ENCODE measurements around the gene TNFRSF25.

Gene TNFRSF25

GRCh38 chr1:6427441-6428390 lies 38.3 kb downstream of the TNFRSF25 start:
- FAIRE-seq (peak; percentile 77), DNase-seq (ENCODE audit: insufficient read length) (no peak)
- TF ChIP-seq POLR2A (IDR thresholded peaks at IDR 0.05; ENCODE audit: low read depth, low read length) (no peak), TAF1 (IDR thresholded peaks at IDR 0.05; ENCODE audit: borderline replicate concordance, low read depth, low read length) (no peak), POLR2AphosphoS5 (IDR thresholded peaks at IDR 0.05; ENCODE audit: low read depth, low read length) (no peak)

- no peak for FAIRE-seq
Observed at GRCh38 chr1:6426972-6427350, 39.0 kb downstream of the TNFRSF25 start.

GRCh38 chr1:6426277-6426971 lies 39.5 kb downstream of the TNFRSF25 start:
- DNase-seq (ENCODE audit: insufficient read length) (no peak), FAIRE-seq (no peak)
- TF ChIP-seq TAF1 (IDR thresholded peaks at IDR 0.05; ENCODE audit: borderline replicate concordance, low read depth, low read length): no peak
- no peak for TF ChIP-seq POLR2AphosphoS5 (IDR thresholded peaks at IDR 0.05; ENCODE audit: low read depth, low read length)
- TF ChIP-seq POLR2A (IDR thresholded peaks at IDR 0.05; ENCODE audit: low read depth, low read length): no peak

More at GRCh38 chr1:6426972-6427350, 39.0 kb downstream of the TNFRSF25 start:
- TF ChIP-seq POLR2A (IDR thresholded peaks at IDR 0.05; ENCODE audit: low read depth, low read length) (no peak), TAF1 (IDR thresholded peaks at IDR 0.05; ENCODE audit: borderline replicate concordance, low read depth, low read length) (no peak), POLR2AphosphoS5 (IDR thresholded peaks at IDR 0.05; ENCODE audit: low read depth, low read length) (no peak)
- no peak for DNase-seq (ENCODE audit: insufficient read length)

- TF ChIP-seq POLR2A (IDR thresholded peaks at IDR 0.05; ENCODE audit: low read depth, low read length) (no peak), POLR2AphosphoS5 (IDR thresholded peaks at IDR 0.05; ENCODE audit: low read depth, low read length) (no peak), TAF1 (IDR thresholded peaks at IDR 0.05; ENCODE audit: borderline replicate concordance, low read depth, low read length) (no peak)
- no peak for FAIRE-seq
- no peak for DNase-seq (ENCODE audit: insufficient read length)
Observed at GRCh38 chr1:6425658-6426057, 40.3 kb downstream of the TNFRSF25 start.

- no peak for TF ChIP-seq POLR2AphosphoS5 (IDR thresholded peaks at IDR 0.05; ENCODE audit: low read depth, low read length)
- TF ChIP-seq POLR2A (IDR thresholded peaks at IDR 0.05; ENCODE audit: low read depth, low read length): no peak
- TF ChIP-seq TAF1 (IDR thresholded peaks at IDR 0.05; ENCODE audit: borderline replicate concordance, low read depth, low read length): no peak
- FAIRE-seq: no peak
- DNase-seq (ENCODE audit: insufficient read length): no peak
Observed at GRCh38 chr1:6424619-6425593, 41.1 kb downstream of the TNFRSF25 start, which contains the start of gene ESPN. ESPN (plus strand) TSS chr1:6424776; CDS start chr1:6424956, 180 bp downstream.

DNA sequence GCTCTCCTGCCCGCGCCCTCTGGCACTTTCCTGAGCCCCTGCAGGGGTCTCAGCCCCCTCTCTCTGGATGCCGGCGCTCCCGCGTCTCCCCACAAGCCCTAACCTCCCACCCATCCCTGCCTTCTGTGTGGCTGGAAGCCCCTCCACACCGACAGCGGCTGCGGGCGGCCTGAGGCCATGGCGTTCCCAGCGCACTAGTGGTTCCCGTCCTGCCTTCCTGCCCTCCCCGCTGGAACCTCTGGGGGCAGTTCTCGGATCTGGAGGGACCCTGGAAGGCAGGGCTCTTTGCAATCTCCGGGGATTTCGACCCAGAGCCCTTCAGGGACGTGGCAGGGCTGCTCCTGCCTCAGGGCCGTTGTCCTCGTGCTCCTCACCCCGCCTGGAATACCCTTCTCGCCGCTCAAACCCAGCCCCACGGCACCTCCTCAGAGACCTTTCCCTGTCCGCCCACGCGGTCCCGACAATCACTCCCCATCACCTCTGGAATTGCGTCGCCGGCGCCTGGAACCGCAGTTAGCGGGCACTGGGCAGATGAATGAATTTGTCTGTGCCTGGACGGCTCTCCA lies 41.9 kb downstream of the TNFRSF25 start:
- no peak for TF ChIP-seq TAF1 (IDR thresholded peaks at IDR 0.05; ENCODE audit: borderline replicate concordance, low read depth, low read length)
- no peak for TF ChIP-seq POLR2AphosphoS5 (IDR thresholded peaks at IDR 0.05; ENCODE audit: low read depth, low read length)
- TF ChIP-seq POLR2A (IDR thresholded peaks at IDR 0.05; ENCODE audit: low read depth, low read length): no peak
- FAIRE-seq (no peak), DNase-seq (ENCODE audit: insufficient read length) (no peak)

DNA sequence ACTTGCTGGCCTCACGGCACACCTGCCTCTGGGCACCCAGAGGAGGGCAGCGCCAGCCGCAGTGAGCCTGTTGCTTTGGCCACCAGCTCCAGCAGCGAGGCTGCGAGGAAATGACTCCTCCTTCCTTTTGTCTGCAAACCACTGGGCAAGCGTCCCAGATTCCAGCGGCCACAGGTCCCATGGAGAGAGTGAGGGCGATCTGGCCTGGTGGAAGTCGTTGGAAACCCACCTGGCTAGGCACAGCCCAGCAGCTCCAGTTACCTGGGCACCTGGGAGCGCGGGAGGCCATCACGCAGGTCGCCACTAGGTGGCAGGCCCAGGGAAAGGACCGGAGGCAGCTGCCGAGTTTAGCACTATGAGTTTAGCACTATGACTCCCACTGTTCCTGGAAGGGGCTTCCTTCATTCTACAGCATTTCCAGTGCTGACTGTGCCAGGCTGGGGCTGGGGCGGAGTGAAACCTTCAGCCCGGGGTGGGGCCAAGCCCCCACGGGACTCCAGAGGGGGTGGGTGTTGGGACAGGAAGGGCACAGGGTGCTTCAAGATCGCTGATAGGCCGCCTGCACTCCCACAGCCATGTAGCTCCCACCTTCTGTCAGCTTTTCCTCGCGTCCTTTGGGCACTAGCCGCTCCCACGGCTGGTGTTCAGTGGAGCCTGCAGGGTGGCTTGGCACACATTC lies 42.5 kb downstream of the TNFRSF25 start:
- peak; percentile 82 for DNase-seq (ENCODE audit: insufficient read length)
- FAIRE-seq: peak; percentile 56
- no peak for TF ChIP-seq POLR2A (IDR thresholded peaks at IDR 0.05; ENCODE audit: low read depth, low read length)
- TF ChIP-seq POLR2AphosphoS5 (IDR thresholded peaks at IDR 0.05; ENCODE audit: low read depth, low read length): no peak
- no peak for TF ChIP-seq TAF1 (IDR thresholded peaks at IDR 0.05; ENCODE audit: borderline replicate concordance, low read depth, low read length)

- FAIRE-seq (no peak), DNase-seq (ENCODE audit: insufficient read length) (no peak)
- no peak for TF ChIP-seq POLR2A (IDR thresholded peaks at IDR 0.05; ENCODE audit: low read depth, low read length)
- TF ChIP-seq POLR2AphosphoS5 (IDR thresholded peaks at IDR 0.05; ENCODE audit: low read depth, low read length): no peak
- TF ChIP-seq TAF1 (IDR thresholded peaks at IDR 0.05; ENCODE audit: borderline replicate concordance, low read depth, low read length): no peak
Observed at GRCh38 chr1:6421266-6421665, 44.7 kb downstream of the TNFRSF25 start.

DNA sequence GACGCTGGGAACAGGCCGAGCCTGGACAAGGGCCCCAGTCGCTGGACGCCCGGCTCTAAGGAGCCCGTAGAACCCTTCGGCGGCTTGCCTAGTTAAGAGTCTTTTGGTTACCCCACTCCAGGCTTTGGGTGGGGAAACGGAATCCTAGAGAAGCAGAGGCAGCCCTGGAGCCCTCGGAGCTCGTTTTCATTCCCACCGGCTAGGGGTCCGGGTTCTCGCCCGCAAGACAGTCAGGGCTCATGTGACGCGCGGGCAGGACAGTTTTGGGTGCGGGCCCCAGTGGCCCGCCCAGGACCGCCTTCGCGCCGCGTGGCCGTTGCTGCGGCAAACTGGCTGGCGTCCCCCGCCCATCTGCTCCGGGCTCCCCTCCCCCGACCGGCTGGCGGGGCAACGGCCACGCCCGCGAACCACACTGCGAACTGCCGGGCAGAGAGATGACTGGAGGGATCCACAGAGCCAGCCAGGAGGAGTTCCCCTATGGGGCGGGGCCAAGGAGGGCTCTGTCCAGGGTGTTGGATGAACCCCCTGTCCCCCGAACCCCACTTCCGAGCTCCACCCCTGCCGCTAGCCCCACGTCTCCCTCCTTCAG lies 45.4 kb downstream of the TNFRSF25 start:
- FAIRE-seq (no peak), DNase-seq (ENCODE audit: insufficient read length) (no peak)
- TF ChIP-seq POLR2A (IDR thresholded peaks at IDR 0.05; ENCODE audit: low read depth, low read length) (no peak), TAF1 (IDR thresholded peaks at IDR 0.05; ENCODE audit: borderline replicate concordance, low read depth, low read length) (no peak), POLR2AphosphoS5 (IDR thresholded peaks at IDR 0.05; ENCODE audit: low read depth, low read length) (no peak)
